GM18520 (cell line): ENCODE results near the gene SCYGR7.
"Not testable (repeated sequence)": the region's sequence is repeated elsewhere in the genome, so short reads cannot be mapped to it uniquely, and the experiment has no call there.

Source experiments
- ATAC-seq: cut with Tn5 transposase; IDR thresholded peaks from one replicate; pipeline ENCODE4 v1.9.1; 2021; ENCODE audit not compliant: unreplicated experiment

The SCYGR7 gene

DNA sequence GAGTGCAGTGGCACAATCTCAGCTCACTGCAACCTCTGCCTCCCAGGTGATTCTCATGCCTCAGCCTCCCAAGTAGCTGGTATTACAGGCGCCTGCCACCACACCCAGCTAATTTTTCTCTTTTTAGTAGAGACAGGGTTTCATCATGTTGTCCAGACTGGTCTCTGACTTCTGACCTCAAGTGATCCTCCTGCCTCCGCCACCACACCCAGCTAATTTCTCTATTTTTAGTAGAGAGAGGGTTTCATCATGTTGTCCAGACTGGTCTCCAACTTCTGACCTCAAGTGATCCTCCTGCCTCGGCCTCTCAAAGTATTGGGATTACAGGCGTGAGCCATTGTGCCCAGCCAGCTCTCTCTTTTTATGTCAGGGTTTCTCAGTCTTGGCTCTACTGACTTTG lies 28.1 kb downstream of the SCYGR7 start:
- not testable (repeated sequence) for ATAC-seq

DNA sequence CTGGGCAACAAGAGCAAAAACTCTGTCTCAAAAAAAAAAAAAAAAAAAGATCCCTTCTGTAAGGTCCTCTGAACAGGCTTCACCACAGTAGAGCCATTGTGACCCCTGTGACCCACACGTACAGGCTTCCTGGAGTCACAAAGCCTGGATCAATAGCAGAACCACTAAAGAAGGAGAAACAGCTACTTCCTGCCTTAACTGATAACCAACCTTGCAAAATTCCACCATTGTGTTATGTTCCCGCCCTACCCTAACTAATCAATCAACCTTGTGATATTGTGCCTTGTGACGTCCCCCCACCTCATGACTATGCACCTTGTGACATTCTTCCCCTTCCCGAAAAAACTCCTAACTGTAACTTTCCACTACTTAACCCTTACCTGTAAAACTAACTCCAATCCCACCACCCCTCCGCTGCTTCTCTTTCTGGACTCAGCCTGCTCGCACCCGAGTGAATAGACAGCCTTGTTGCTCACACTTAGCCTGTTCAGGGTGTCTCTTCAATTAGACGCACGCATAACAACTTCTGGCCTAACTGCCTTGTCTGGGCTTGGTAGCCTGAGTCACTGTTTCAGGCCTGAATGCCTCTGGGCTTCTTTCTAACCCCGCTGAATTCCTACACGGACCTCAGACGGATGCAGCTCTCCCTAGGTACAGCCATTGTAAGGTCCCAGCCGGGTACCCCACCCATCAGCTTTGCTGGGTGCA lies 31.4 kb downstream of the SCYGR7 start:
- no peak for ATAC-seq

DNA sequence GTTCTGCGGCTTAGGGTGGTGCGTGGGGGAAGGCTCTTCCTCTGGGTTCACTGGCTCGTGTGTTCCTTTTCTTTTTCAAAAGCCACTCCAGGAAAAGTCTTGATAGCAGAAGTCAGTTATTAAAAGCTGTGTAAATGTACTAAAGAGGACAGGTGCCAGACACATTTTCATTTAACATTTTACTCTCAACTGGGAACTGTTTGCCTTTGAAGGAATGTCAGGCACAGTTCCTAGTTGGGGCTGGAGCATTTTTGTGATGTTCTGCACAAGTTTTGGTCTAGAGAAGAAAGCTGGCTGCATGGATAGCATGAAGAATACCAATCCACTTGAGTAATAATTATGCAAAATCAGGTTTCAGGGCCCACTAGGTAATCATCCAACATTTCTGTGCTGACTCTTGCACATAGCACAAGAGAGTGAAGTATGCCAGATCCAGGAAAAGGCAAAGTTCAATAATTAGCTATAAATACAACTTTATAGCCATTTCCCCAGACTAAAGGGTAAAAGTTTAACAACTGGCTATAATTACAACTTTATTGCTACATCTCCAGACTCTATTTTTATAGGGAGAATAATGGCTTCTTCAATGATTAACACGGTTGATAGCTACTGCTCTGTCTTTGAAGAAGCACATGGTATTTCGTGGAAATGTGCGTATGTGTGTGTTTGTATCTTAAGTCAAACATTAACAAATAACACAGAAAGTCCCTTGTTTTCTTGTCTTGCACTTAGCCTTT lies 33.8 kb downstream of the SCYGR7 start:
- no peak for ATAC-seq

DNA sequence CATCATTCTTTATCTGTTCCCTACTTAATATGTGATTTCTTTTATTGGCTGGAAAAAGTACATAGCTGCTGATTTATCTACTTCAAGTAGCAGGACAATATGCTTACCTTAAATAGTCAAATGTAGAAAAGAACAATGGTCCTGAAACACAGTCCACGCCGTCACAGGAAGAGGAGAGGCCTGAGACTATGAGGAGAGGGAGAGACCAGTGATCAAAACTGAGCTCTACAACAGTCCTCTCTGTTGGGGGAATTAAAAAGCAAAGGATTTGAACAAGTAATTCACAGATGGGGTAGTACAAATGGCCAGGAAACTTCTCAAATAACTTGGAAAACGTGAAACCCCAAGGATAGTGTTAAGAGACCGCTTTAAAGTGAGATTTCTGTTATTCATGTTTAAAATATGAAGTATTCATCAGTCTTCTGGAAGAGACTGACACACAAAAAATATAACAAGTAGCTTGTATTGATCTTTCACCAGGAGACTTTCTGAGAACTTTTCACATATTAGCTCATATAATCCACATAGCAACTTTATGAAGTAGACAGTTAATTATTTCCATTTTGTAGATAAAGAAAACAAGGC lies 37.7 kb downstream of the SCYGR7 start:
- no peak for ATAC-seq

DNA sequence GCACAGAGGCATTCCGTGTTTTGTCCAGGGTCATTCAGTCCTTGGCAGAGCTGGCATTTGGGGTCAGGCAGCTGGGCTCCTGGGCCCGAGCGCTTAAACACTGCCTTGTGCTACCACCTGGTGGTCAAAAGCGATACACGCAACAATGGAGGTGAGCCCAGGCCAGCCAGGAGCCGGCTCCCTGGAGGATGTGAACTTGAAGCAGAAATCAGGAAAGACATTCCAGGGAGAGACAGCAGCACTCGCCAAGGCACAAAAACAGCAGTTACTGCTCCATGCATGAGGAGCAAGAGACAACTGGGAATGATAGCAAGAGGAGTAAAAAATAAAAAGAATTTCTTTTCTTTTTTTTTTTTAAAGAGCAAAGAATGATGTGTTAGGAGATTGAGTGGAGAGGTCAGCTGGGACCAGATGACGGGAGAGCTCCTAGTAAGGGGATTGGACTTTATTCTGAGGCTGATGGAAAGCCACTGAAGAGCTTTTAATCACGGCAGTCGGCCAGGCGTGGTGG lies 38.3 kb downstream of the SCYGR7 start:
- ATAC-seq = peak; percentile 92

DNA sequence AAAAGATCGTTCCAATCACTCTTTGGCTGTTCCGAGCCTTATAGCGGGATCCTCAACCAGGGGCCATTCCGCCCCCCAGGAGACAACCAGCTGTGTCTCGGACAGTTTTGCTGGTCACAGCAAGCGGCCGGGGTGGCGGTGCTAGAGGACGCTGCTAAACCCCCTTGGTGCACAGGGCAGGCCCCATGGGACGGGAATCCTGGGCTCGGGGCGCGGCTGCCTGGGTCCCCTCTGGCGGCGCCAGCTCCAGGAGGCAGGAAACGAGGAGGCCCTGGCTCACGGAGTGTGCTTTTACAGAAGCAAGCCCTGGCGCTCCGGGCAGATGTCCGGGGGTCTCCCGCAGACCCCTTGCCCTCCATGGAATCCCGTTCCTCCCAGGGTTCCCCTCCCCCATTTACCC lies 39.7 kb downstream of the SCYGR7 start:
- no peak for ATAC-seq

DNA sequence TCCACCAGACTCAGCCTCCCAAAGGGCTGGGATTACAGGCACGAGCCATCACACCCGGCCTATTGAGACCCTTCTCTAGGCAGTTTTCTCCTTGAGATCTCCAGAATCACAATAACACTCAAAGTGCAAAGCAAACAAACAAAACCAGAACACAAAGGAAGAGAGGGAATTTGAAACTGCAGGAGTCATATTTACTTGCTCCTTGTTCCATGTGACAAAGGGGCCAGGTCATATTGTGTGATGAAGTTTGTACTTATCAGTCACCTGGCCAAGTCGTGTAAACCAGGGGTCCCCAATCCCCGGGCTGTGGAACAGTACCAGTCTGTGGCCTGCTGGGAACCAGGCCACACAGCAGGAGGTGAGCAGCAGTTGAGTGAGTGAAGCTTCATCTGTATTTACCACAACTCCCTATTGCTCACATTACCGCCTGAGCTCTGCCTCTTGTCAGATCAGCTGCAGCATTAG lies 44.1 kb downstream of the SCYGR7 start:
- no peak for ATAC-seq

DNA sequence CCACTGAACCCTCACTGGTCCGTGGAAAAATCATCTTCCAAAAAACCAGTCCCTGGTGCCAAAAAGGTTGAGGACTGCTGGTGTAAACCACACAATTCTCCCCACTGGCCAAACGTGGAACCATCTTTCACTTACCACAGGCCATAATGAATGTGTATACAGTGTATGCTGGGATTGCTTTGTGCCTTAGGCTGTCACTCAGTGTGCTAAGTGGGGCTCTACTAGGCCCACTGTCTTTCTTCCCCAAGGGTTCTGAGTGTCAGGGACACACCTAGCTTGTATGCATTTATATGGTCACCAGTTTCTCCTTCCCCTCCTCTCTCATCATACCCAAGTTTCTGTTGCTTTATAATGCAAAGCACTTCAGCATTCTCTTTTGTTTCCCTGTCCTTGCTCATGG lies 44.8 kb downstream of the SCYGR7 start:
- ATAC-seq = no peak

DNA sequence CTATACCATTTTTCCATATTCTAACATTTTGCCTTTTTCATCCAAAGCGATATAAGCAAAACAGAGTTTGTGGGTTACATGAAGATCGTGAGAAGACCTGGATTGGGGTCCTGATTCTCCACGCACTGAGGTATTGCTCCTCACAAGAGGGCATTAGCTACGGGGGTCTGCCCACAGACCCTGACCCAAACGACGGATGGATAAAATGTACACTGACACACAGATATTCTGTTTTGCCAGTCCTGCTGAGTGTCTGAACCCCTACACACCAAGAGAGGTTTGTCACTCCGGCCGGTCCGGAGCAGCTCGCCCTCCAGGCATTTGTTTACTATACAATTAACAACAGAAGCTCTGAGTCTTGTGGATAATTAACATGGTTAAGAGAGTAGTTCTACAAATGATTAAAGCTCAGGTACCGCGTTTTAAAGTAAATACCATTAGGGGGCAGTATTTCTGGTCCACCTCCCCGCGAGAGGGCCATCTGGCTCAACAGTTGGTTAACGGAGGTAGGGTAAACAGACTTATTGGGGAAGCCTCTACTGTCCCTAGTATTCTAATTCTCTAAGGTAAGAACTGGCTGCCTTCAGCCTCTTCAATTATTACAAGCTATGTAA lies 46.0 kb downstream of the SCYGR7 start:
- ATAC-seq = no peak

DNA sequence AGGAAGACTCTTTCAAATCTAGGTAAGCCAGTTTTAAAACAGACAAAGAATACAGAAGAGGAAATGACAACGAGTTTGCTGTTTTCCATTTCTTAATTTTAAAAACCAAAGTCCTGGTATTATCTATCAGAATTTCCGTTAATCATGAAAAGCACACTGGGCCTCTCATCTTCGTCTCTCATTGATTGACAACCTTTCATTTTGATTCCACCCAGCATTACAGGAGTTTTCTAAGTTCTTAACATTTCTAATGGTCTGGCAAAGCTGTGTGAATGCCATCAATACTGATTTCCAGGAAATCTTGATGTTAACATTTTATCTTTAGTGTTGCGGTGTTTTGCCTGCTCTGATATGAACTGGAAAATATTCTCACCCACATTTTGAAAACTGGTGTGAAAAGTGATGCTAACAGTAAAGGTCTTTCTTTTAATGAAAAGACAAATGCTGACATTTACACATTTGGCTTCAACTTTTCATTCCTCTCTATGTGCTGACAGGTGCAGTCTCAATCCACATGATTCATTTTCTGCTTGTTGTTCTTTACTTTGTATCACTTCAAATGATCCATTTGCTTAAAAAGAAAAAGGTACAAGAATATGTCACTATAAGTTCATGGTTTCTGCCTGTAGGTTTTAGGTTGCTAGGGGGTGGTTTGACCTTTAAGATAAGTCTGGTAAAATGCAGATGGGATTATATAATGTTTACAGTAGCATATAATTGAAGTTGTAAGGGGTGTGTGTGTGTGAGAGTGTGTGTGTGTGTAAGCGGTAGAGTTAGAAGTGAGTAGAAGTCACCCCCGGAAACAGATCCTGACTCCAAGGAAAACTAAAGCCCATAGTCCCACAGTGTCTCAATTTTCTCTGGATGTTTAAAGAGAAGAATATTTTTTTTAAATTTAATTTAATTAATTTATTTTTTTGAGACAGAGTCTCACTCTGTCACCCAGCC lies 47.0 kb downstream of the SCYGR7 start:
- no peak for ATAC-seq
